ENCODE measurements around the gene TBX2.

Gene TBX2

GRCh38 chr17:61455324-61456060, 55.8 kb downstream of the TBX2 start:
- no peak for FAIRE-seq

GRCh38 chr17:61456061-61456681, 56.5 kb downstream of the TBX2 start:
- FAIRE-seq: no peak

GRCh38 chr17:61456688-61457225, 57.1 kb downstream of the TBX2 start:
- FAIRE-seq: no peak

GRCh38 chr17:61457226-61457983, 57.8 kb downstream of the TBX2 start:
- no peak for FAIRE-seq

GRCh38 chr17:61458000-61458399, 58.4 kb downstream of the TBX2 start:
- no peak for FAIRE-seq

GRCh38 chr17:61458421-61459141, 58.9 kb downstream of the TBX2 start:
- no peak for FAIRE-seq

Data from colon (tissue), 2 donors.